T-helper 1 cell treated with Interleukin-12 subunit alpha and Interleukin-12 subunit beta and Interleukin-4 antibody, amounts not matched to agents 30 μg/mL and 1 μg/mL, for 36 hours (primary cell): Measurements from ENCODE around the gene GPRIN2.

ENCODE experiments used
- H3K27ac Mint-ChIP-seq: one replicate; pipeline ENCODE4 v1.8.0; 2021; ENCODE audit warnings: mild to moderate bottlenecking, mixed read lengths
- H3K27me3 Mint-ChIP-seq: one replicate; pipeline ENCODE4 v1.8.0; 2021; ENCODE audit warnings: low read depth, mixed read lengths
- H3K36me3 Mint-ChIP-seq: one replicate; pipeline ENCODE4 v1.8.0; 2021; ENCODE audit warnings: low read depth, mixed read lengths
- H3K4me1 Mint-ChIP-seq: one replicate; pipeline ENCODE4 v1.8.0; 2021; ENCODE audit warnings: low read depth, mixed read lengths
- H3K4me3 Mint-ChIP-seq: one replicate; pipeline ENCODE4 v1.8.0; 2021; ENCODE audit warnings: mild to moderate bottlenecking, moderate library complexity, mixed read lengths
- H3K9me3 Mint-ChIP-seq: one replicate; pipeline ENCODE4 v1.8.0; 2021; ENCODE audit warnings: mixed read lengths

GPRIN2 gene

GRCh38 chr10:46546591-46547540, 9.6 kb downstream of the GPRIN2 start:
- peaks cover 8% of the 10 kb centered on the region for H3K27me3 Mint-ChIP-seq
- no peak overlapping the region for H3K27ac Mint-ChIP-seq
- no peaks in the 10 kb centered on the region for H3K36me3 Mint-ChIP-seq
- no peak overlapping the region for H3K4me3 Mint-ChIP-seq
- no peaks in the 10 kb centered on the region for H3K4me1 Mint-ChIP-seq
- H3K9me3 Mint-ChIP-seq: no peaks in the 10 kb centered on the region

DNA sequence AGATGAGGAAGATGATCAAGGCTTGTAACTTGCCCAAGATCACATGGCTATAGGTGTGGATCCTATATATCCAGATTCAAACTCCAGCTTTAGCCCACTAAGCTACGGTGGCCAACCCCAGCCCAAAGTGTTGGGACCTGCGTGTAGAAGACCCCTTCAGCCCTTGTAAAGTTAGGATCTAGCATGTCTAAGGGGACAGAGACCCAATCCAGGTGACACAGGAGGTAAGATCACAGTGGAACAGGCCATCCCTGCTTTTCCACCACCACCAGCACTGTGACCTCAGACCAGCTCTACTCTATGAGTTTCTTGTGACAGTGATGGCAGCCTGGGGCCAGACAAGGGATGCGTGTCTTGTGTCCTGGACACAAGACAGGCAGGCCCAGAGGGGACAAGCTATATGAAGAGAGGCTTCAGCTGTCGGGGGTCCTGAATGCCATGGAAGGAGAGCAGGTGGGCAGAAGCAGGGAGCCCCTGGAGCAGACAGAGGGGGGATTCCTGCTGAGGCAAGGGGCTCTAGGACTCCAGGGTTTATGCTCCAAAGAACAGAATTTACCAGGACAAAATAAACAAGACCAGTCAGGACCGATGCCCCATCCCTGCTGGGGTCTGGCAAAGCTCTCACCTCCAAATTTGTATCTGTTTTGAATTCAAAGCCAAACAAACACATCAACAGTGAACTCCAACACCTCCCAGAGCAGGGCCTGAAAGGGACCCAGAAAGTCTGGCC, 10.4 kb downstream of the GPRIN2 start:
- H3K36me3 Mint-ChIP-seq: no peaks in the 10 kb centered on the region
- H3K9me3 Mint-ChIP-seq: no peaks in the 10 kb centered on the region
- H3K27me3 Mint-ChIP-seq: peaks cover 9% of the 10 kb centered on the region
- no peak overlapping the region for H3K4me3 Mint-ChIP-seq
- H3K27ac Mint-ChIP-seq: no peak overlapping the region
- no peaks in the 10 kb centered on the region for H3K4me1 Mint-ChIP-seq

GRCh38 chr10:46544989-46545791, 11.3 kb downstream of the GPRIN2 start:
- Mint-ChIP-seq H3K27ac (no peak overlapping the region), H3K36me3 (no peaks in the 10 kb centered on the region), H3K4me1 (no peaks in the 10 kb centered on the region), H3K9me3 (no peaks in the 10 kb centered on the region), H3K27me3 (peaks cover 17% of the 10 kb centered on the region), H3K4me3 (no peak overlapping the region)

DNA sequence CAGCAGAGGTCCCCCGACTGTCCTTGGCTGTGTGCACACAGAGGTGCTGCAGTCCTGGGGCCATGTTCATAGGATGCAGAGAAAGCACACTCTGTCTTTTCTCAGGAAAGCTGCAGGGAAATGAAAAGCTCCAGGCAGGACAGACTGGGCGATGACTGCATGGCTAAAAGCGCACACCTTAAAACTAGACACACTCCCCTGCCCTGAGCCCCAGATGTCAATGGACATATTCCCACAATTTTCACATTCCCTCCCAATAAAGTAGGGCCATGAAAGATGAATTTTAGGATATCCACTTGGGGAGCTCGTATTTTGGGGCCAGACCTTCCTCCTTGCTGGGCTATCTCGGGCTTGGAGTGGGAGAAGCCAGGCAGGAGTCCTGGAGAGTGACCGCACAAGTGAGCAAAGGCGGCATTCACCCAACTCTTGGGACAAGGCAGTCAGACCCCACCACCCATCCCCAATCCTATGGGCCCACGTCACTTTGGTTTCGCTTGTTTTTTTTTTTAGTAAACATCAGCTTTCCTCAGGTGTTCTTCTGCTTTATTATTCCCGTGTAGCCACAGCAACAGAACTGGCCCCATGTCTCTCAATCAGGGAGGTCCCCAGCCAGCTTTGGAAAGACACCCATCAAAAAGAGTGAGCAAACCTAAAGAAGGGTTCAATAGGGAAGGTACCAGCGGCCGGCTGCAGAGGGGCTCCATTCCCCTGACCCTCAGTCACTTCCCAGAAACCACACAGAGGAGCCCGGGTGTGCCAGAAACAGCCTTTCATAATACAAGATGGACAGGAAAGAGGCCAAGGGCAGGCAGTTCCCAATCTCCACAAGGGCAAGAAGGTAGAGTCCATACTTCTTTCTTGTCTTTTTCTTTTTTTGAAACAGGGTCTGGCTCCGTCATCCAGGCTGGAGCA, 12.7 kb downstream of the GPRIN2 start:
- Mint-ChIP-seq H3K4me1 (no peaks in the 10 kb centered on the region), H3K9me3 (no peaks in the 10 kb centered on the region), H3K27ac (no peak overlapping the region), H3K27me3 (peaks cover 28% of the 10 kb centered on the region), H3K4me3 (no peak overlapping the region), H3K36me3 (no peaks in the 10 kb centered on the region)

DNA sequence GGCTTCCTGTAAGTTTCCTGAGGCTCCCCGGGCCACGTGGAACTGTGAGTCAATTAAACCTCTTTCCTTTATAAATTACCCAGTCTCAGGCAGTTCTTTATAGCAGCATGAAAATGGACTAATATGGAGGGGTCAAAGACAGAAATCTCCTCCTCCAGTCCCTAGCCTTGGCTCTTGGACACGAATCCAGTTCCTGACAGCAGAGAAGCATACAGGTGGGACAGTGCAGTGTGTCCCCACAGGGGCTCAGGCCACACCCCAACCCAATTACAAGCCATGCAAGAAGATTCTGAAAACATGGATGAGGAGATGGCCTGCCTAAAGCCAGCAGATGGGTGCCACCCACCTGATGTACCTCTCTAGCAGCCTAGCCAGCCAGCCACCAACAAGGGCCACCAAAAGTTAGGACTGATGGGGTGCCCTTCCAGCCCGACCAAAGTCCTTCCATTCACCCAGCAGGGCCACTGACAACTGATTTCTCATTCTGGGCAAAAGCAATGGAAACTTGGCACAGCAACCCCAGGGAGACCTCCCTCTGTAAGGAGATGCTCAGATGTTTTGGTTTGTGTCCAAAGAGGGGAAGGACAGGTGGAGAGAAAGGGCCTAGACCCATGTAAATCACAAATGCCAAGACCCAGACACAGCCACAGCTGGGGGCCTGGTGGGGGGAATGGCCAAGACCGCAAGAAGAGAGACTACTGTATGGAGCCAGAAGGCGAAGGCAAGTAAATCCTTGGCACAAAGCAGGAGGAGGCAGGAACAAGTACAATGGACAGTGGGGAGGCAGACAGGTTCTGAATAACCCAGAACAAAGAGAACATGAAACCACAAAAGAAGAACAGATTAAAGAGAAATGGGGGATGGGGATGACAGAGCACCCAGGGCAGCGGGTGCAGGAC, 13.6 kb downstream of the GPRIN2 start:
- Mint-ChIP-seq H3K36me3 (no peaks in the 10 kb centered on the region), H3K27ac (no peak overlapping the region), H3K9me3 (no peaks in the 10 kb centered on the region), H3K27me3 (peaks cover 33% of the 10 kb centered on the region), H3K4me3 (no peak overlapping the region), H3K4me1 (no peaks in the 10 kb centered on the region)

DNA sequence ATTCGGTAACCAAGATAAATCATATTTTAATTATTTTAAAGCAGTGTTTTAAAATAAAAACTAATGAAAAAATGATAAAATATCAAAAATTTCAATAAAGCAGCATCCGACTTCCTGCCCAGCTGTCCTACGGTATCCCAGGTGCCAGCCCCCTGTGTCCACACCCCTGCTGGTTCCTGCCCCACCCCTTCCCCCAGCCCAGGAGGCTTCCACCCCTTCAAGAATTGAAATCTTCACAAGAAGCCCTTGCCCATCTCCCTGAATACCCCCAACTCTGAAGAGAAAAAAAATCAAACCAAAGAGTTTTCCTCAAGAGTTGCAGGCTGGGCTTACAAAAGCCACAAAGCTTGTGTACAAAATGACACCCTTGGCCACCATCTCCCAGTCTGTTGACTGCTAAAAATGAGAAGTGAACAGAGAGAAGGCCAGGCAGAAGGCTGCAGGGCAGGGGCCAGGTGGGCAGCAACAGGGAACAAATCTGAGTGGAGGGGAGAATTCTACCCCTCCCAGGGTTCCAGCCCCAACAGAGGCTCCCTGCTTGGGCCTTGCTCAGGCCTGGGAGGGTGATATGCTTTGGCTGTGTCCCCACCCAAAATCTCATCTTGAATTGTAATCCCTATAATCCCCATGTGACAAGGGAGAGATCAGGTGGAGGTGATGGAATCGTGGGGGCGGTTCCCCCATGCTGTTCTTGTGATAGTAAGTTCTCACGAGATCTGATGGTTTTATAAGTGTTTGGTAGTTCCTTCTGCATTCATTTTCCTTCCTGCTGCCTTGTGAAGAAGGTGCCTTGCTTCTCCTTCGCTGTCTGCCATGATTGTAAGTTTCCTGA, 14.5 kb downstream of the GPRIN2 start:
- Mint-ChIP-seq H3K4me1 (no peaks in the 10 kb centered on the region), H3K27ac (no peak overlapping the region), H3K27me3 (peaks cover 37% of the 10 kb centered on the region), H3K9me3 (no peaks in the 10 kb centered on the region), H3K4me3 (no peak overlapping the region), H3K36me3 (no peaks in the 10 kb centered on the region)

DNA sequence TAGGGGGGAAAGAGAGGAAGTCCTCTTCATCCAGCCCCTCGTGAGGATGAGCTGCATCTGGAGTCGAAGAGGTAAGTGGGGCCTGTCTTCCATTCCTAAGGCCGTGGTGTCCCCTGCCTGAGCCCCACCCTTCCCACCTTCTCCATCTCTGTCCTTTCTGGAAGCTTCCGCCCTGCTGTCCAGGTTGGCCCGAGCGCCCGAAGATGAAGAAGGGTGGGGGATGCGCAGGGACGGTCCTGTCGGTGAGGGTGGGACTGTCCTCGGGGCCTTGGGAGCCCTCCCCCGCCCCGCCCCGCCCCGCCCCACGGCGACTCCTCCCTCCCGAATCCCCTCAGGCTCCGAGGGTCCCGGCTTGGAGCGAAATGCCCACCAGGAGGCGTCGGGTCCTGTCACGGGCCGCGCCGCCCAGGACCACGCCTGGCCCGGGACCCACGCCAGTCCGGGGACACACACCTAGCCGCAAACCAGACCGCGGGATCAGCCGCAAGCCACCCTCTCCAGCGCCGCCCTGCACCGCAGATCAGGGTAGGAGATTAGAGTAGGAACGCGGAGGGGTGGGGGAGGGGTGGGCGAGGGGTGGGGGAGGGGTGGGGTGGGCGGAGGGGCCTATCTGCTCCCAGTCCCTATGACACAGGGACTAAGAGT, 15.3 kb downstream of the GPRIN2 start:
- Mint-ChIP-seq H3K4me1 (no peaks in the 10 kb centered on the region), H3K4me3 (no peak overlapping the region), H3K27me3 (peaks cover 37% of the 10 kb centered on the region), H3K36me3 (no peaks in the 10 kb centered on the region), H3K9me3 (no peaks in the 10 kb centered on the region), H3K27ac (no peak overlapping the region)

- no peaks in the 10 kb centered on the region for H3K9me3 Mint-ChIP-seq
- H3K4me1 Mint-ChIP-seq: no peaks in the 10 kb centered on the region
- H3K4me3 Mint-ChIP-seq: no peak overlapping the region
- H3K27me3 Mint-ChIP-seq: peaks cover 37% of the 10 kb centered on the region
- no peak overlapping the region for H3K27ac Mint-ChIP-seq
- H3K36me3 Mint-ChIP-seq: no peaks in the 10 kb centered on the region
These were observed 15.9 kb downstream of the GPRIN2 start for GRCh38 chr10:46540412-46541016.

- Mint-ChIP-seq H3K9me3 (no peaks in the 10 kb centered on the region), H3K4me1 (no peaks in the 10 kb centered on the region), H3K27ac (no peak overlapping the region), H3K27me3 (peaks cover 37% of the 10 kb centered on the region), H3K4me3 (no peak overlapping the region), H3K36me3 (no peaks in the 10 kb centered on the region)
These were observed 16.7 kb downstream of the GPRIN2 start for GRCh38 chr10:46539596-46540411.

- H3K4me3 Mint-ChIP-seq: no peak overlapping the region
- H3K9me3 Mint-ChIP-seq: no peaks in the 10 kb centered on the region
- no peaks in the 10 kb centered on the region for H3K36me3 Mint-ChIP-seq
- H3K27me3 Mint-ChIP-seq: peaks cover 37% of the 10 kb centered on the region
- H3K27ac Mint-ChIP-seq: no peak overlapping the region
- no peaks in the 10 kb centered on the region for H3K4me1 Mint-ChIP-seq
These were observed 17.6 kb downstream of the GPRIN2 start for GRCh38 chr10:46538717-46539426.

DNA sequence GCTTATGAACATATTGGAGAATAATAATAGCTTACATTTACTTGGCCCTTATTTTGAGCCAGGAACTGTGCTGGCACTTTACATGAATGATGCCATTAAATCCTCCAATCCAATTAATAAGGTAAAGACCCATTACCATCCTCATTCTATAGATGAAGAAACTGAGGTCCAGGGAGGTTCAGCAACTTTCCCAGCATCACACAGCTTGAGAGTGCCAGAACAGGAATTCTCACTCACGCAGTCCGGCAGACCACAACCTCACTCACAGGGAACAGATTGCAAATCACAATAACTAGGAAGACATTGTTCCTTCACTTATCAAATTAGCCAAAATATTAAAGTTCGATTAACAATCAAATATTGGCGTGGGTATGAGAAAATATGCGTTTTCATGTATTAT, 18.3 kb downstream of the GPRIN2 start:
- peaks cover 37% of the 10 kb centered on the region for H3K27me3 Mint-ChIP-seq
- H3K4me1 Mint-ChIP-seq: no peaks in the 10 kb centered on the region
- H3K4me3 Mint-ChIP-seq: no peak overlapping the region
- H3K36me3 Mint-ChIP-seq: no peaks in the 10 kb centered on the region
- no peaks in the 10 kb centered on the region for H3K9me3 Mint-ChIP-seq
- H3K27ac Mint-ChIP-seq: no peak overlapping the region
